Eye (tissue), 1 donor: ENCODE data around the gene MKNK1.

Source experiments
- DNase-seq: peaks from one replicate; pipeline ENCODE4 v3.0.0-alpha.2; 2015

MKNK1 gene

GRCh38 chr1:46618754-46619415, 14.8 kb upstream of the MKNK1 start:
- DNase-seq: no peak

GRCh38 chr1:46617833-46618232, 13.8 kb upstream of the MKNK1 start:
- no peak for DNase-seq

- no peak for DNase-seq
Measured at GRCh38 chr1:46617108-46617800, 13.2 kb upstream of the MKNK1 start.

GRCh38 chr1:46616277-46617107, 12.4 kb upstream of the MKNK1 start, which contains the start of gene MOB3C:
TSS of gene MOB3C (minus strand) at chr1:46616811. CDS start at chr1:46613321, 3,490 bp downstream.
- DNase-seq: peak; percentile 75

- DNase-seq: no peak
Measured at GRCh38 chr1:46615735-46616134, 11.7 kb upstream of the MKNK1 start.

GRCh38 chr1:46615088-46615487, 11.0 kb upstream of the MKNK1 start:
- DNase-seq: no peak

GRCh38 chr1:46614604-46614984, 10.5 kb upstream of the MKNK1 start:
- DNase-seq: no peak

- peak; percentile 74 for DNase-seq
Measured at GRCh38 chr1:46613661-46614603, 9.9 kb upstream of the MKNK1 start.

GRCh38 chr1:46612937-46613660, 9.0 kb upstream of the MKNK1 start:
- DNase-seq: no peak

GRCh38 chr1:46611691-46612221, 7.7 kb upstream of the MKNK1 start:
- DNase-seq: no peak

- DNase-seq: no peak
Measured at GRCh38 chr1:46607345-46608130, 3.5 kb upstream of the MKNK1 start.

GRCh38 chr1:46606255-46606965, 2.3 kb upstream of the MKNK1 start:
- no peak for DNase-seq

GRCh38 chr1:46605232-46605631, 1.2 kb upstream of the MKNK1 start:
- DNase-seq: no peak

- no peak for DNase-seq
Measured at GRCh38 chr1:46603481-46603857, 599 bp downstream of the MKNK1 start.

- no peak for DNase-seq
Measured at GRCh38 chr1:46601257-46602007, 2.6 kb downstream of the MKNK1 start.

GRCh38 chr1:46599059-46599970, 4.8 kb downstream of the MKNK1 start:
- no peak for DNase-seq

- no peak for DNase-seq
Measured at GRCh38 chr1:46596846-46597245, 7.2 kb downstream of the MKNK1 start.

- DNase-seq: no peak
Measured at GRCh38 chr1:46596036-46596435, 8.0 kb downstream of the MKNK1 start.
